ENCODE measurements around the gene VWA5B2.

- TF ChIP-seq ZNF205 (CRISPR knock-in tag; IDR thresholded peaks at IDR 0.05) (no peak), USF2 (IDR thresholded peaks at IDR 0.05; ENCODE audit: low read depth, low read length) (no peak), USF2 (CRISPR knock-in tag; IDR thresholded peaks at IDR 0.05; ENCODE audit: borderline replicate concordance) (no peak), ZNF766 (CRISPR knock-in tag; IDR thresholded peaks at IDR 0.05; ENCODE audit: borderline replicate concordance) (no peak)
Observed at GRCh38 chr3:184261270-184261853, 32.0 kb downstream of the VWA5B2 start, which contains the start of gene CAMK2N2.

Data from HepG2 (cell line).